Measurements from ENCODE around the gene SNRNP200. TPM values are rescaled to one million over a fixed set of nuclear protein-coding genes. Genes with fewer than 3 reads are reported as not detected.

Gene SNRNP200
- total RNA-seq, 4 donors from 2014 or later, result 51.1 to 89.8 (median 67.4) TPM

Other genes starting within 250 kb of the SNRNP200 start
- 1 to 10 TPM; 2.4 to 5.6 (median 3.6) TPM for gene ADRA2B, start 189.0 kb downstream of the SNRNP200 start, total RNA-seq
- not detected for gene ASTL, start 167.0 kb downstream of the SNRNP200 start, total RNA-seq
- gene DUSP2, start 160.1 kb downstream of the SNRNP200 start, total RNA-seq, result 1 to 10 TPM; 1.6 to 4.0 (median 2.9) TPM
- 100 to 1,000 TPM; 237 to 512 (median 313) TPM for gene STARD7, start 96.7 kb downstream of the SNRNP200 start, total RNA-seq
- gene TMEM127, start 39.5 kb downstream of the SNRNP200 start, total RNA-seq, result 10 to 100 TPM; 27.1 to 38.8 (median 30.9) TPM
- 100 to 1,000 TPM in 1 of 4 donors, 10 to 100 TPM in 3; 73.5 to 102 (median 95.6) TPM for gene CIAO1, start 39.3 kb downstream of the SNRNP200 start, total RNA-seq
- gene ITPRIPL1, start 19.8 kb upstream of the SNRNP200 start, total RNA-seq, result 1 to 10 TPM in 1 of 4 donors, under 1 TPM in 2, not detected in 1; 0.75 to 2.1 (median 0.82) TPM
- gene NCAPH, start 30.2 kb upstream of the SNRNP200 start, total RNA-seq, result 1 to 10 TPM in 1 of 4 donors, under 1 TPM in 3; 0.38 to 2.1 (median 0.54) TPM
- not detected for gene NEURL3, start 199.8 kb upstream of the SNRNP200 start, total RNA-seq
- gene ARID5A, start 231.2 kb upstream of the SNRNP200 start, total RNA-seq, result 100 to 1,000 TPM in 1 of 4 donors, 10 to 100 TPM in 1, 1 to 10 TPM in 2; 6.7 to 126 (median 30.5) TPM

Data from gastrocnemius medialis (tissue), 4 donors.